Panc1 (cell line): ENCODE results near the gene CRY2.

Experiments used
- CTCF ChIP-seq: fragments of 450-650 bp; IDR thresholded peaks from 2 replicates; pipeline ENCODE4 v1.5.1; 2017; ENCODE audit warnings: mild to moderate bottlenecking
- POLR2AphosphoS5 ChIP-seq: IDR thresholded peaks from 2 replicates; pipeline ENCODE4 v1.6.1; 2012; ENCODE audit warnings: mild to moderate bottlenecking, low read depth, low read length, moderate library complexity
- SIN3A ChIP-seq: IDR thresholded peaks from 2 replicates; pipeline ENCODE4 v1.6.1; 2012; ENCODE audit warnings: low read depth, mild to moderate bottlenecking, low read length, moderate library complexity, borderline replicate concordance; ENCODE audit not compliant: insufficient read depth
- TF ChIP-seq, protein P1 (sequence below), 2 experiments: IDR thresholded peaks; 2 replicates each; pipeline ENCODE4 v1.6.1; 2011 to 2012; ENCODE audit warnings: low read depth in 2 of 2, control low read depth in 1 of 2, low read length in 1 of 2, mild to moderate bottlenecking in 1 of 2, moderate library complexity in 1 of 2; ENCODE audit not compliant: insufficient read depth in 1 of 2

- TF ChIP-seq CTCF: no peak
- TF ChIP-seq, protein P1, sequence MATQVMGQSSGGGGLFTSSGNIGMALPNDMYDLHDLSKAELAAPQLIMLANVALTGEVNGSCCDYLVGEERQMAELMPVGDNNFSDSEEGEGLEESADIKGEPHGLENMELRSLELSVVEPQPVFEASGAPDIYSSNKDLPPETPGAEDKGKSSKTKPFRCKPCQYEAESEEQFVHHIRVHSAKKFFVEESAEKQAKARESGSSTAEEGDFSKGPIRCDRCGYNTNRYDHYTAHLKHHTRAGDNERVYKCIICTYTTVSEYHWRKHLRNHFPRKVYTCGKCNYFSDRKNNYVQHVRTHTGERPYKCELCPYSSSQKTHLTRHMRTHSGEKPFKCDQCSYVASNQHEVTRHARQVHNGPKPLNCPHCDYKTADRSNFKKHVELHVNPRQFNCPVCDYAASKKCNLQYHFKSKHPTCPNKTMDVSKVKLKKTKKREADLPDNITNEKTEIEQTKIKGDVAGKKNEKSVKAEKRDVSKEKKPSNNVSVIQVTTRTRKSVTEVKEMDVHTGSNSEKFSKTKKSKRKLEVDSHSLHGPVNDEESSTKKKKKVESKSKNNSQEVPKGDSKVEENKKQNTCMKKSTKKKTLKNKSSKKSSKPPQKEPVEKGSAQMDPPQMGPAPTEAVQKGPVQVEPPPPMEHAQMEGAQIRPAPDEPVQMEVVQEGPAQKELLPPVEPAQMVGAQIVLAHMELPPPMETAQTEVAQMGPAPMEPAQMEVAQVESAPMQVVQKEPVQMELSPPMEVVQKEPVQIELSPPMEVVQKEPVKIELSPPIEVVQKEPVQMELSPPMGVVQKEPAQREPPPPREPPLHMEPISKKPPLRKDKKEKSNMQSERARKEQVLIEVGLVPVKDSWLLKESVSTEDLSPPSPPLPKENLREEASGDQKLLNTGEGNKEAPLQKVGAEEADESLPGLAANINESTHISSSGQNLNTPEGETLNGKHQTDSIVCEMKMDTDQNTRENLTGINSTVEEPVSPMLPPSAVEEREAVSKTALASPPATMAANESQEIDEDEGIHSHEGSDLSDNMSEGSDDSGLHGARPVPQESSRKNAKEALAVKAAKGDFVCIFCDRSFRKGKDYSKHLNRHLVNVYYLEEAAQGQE (IDR thresholded peaks at IDR 0.05; ENCODE audit: insufficient read depth in 1 of 2, low read depth in 2 of 2, low read length in 1 of 2): no peak
- no peak for TF ChIP-seq POLR2AphosphoS5
- no peak for TF ChIP-seq SIN3A
Measured at GRCh38 chr11:45926001-45926401, 78.7 kb downstream of the CRY2 start.
